Gastrocnemius medialis (tissue), 4 donors: Measurements from ENCODE around the gene ZDHHC11.
"Not testable (repeated sequence)": the region's sequence is repeated elsewhere in the genome, so short reads cannot be mapped to it uniquely, and the experiment has no call there.

ENCODE experiments used
- CTCF ChIP-seq, 5 experiments: fragments of 450-650 bp in 3 of 5; fragments of 200-600 bp in 2 of 5; sonication (generic) in 2 of 5; IDR thresholded peaks in 4 of 5; conservative IDR thresholded peaks in 1 of 5; 1 replicate in 4 of 5; 2 replicates in 1 of 5; pipeline ENCODE4 v1.5.1; 2016 to 2019; ENCODE audit warnings: antibody characterized with exemption in 5 of 5, mild to moderate bottlenecking in 3 of 5, moderate library complexity in 3 of 5
- POLR2A ChIP-seq, 2 donors: fragments of 450-650 bp; IDR thresholded peaks; one replicate each; pipeline ENCODE4 v1.6.1; 2017; ENCODE audit warnings: antibody characterized with exemption in 2 of 2, mild to moderate bottlenecking in 2 of 2, moderate library complexity in 2 of 2

- TF ChIP-seq CTCF (IDR thresholded peaks at IDR 0.05 in 4 of 5, conservative IDR thresholded peaks at IDR 0.05 in 1 of 5); POLR2A (IDR thresholded peaks at IDR 0.05): not testable (repeated sequence)
Observed at GRCh38 chr5:788703-789102, 62.1 kb downstream of the ZDHHC11 start.
